Gastrocnemius medialis (tissue), 4 donors: ENCODE data around the gene MYL5.

Experiments
- CTCF ChIP-seq, 5 experiments: fragments of 450-650 bp in 3 of 5; fragments of 200-600 bp in 2 of 5; sonication (generic) in 2 of 5; IDR thresholded peaks in 4 of 5; conservative IDR thresholded peaks in 1 of 5; 1 replicate in 4 of 5; 2 replicates in 1 of 5; pipeline ENCODE4 v1.5.1; 2016 to 2019; ENCODE audit warnings: antibody characterized with exemption in 5 of 5, mild to moderate bottlenecking in 3 of 5, moderate library complexity in 3 of 5
- POLR2A ChIP-seq, 2 donors: fragments of 450-650 bp; IDR thresholded peaks; one replicate each; pipeline ENCODE4 v1.6.1; 2017; ENCODE audit warnings: antibody characterized with exemption in 2 of 2, mild to moderate bottlenecking in 2 of 2, moderate library complexity in 2 of 2

- TF ChIP-seq CTCF (IDR thresholded peaks at IDR 0.05 in 4 of 5, conservative IDR thresholded peaks at IDR 0.05 in 1 of 5): no peak
- no peak for TF ChIP-seq POLR2A (IDR thresholded peaks at IDR 0.05)
Measured at GRCh38 chr4:675036-675882, 917 bp downstream of the MYL5 start.
